HEK293 (cell line): ENCODE results near the gene PEX3.

Source experiments
- CTCF ChIA-PET: fragments of 350-600 bp; formaldehyde crosslinking; extraction: SDS; loops from one replicate; lab custom pipeline; 2021; ENCODE audit warnings: antibody characterized with exemption; lab: Yijun Ruan, JAX
- POLR2A ChIA-PET: fragments of 300-600 bp; formaldehyde crosslinking; extraction: SDS; loops from one replicate; lab custom pipeline; 2020; ENCODE audit warnings: antibody characterized with exemption, inconsistent platforms; lab: Yijun Ruan, JAX
- H3K27ac ChIP-seq: fragments of 200-500 bp; sonication (Bioruptor generic); 2 replicates; pipeline ENCODE4 v1.5.1; 2014; ENCODE audit warnings: low read depth, low read length, control low read depth, inconsistent platforms; ENCODE audit errors: extremely low read depth
- H3K36me3 ChIP-seq, 2 experiments: fragments of 200-500 bp in 1 of 2; sonication (Bioruptor generic) in 1 of 2; 1 replicate in 1 of 2; 2 replicates in 1 of 2; pipeline ENCODE4 v1.5.1; 2014 to 2017; ENCODE audit warnings: inconsistent platforms in 2 of 2, low read length in 2 of 2; ENCODE audit not compliant: control insufficient read depth in 2 of 2, insufficient read depth in 1 of 2
- H3K4me1 ChIP-seq: fragments of 200-500 bp; sonication (Bioruptor generic); 2 replicates; pipeline ENCODE4 v1.5.1; 2014; ENCODE audit warnings: mild to moderate bottlenecking, low read length, inconsistent platforms; ENCODE audit not compliant: control insufficient read depth, insufficient read depth
- H3K4me3 ChIP-seq: 2 replicates; pipeline ENCODE4 v1.5.1; 2011; ENCODE audit warnings: low read depth, mild to moderate bottlenecking, control low read depth, low read length, moderate library complexity
- H3K9me3 ChIP-seq: fragments of 200-500 bp; sonication (Bioruptor generic); 2 replicates; pipeline ENCODE4 v1.5.1; 2014; ENCODE audit warnings: low read depth, low read length, inconsistent platforms; ENCODE audit not compliant: control insufficient read depth, insufficient read depth
- GLIS2 ChIP-seq: fragments of 450-650 bp; formaldehyde crosslinking; IDR thresholded peaks from 2 replicates; pipeline ENCODE4 v1.5.1; 2016; ENCODE audit warnings: missing biosample characterization, missing genetic modification characterization
- HIC1 ChIP-seq: fragments of 450-650 bp; formaldehyde crosslinking; IDR thresholded peaks from 2 replicates; pipeline ENCODE4 v1.5.1; 2016; ENCODE audit warnings: missing biosample characterization, missing genetic modification characterization
- HOXA7 ChIP-seq: sonication (generic); formaldehyde crosslinking; IDR thresholded peaks from 2 replicates; pipeline ENCODE4 v1.8.1; 2022; ENCODE audit warnings: missing genetic modification reagents, borderline replicate concordance
- TRIM28 ChIP-seq: IDR thresholded peaks from 2 replicates; pipeline ENCODE4 v1.6.1; 2011; ENCODE audit warnings: low read length, control low read depth, borderline replicate concordance
- ZNF24 ChIP-seq: fragments of 450-650 bp; formaldehyde crosslinking; IDR thresholded peaks from 2 replicates; pipeline ENCODE4 v1.5.1; 2016; ENCODE audit warnings: missing biosample characterization, missing genetic modification characterization
- ZNF510 ChIP-seq: fragments of 450-650 bp; formaldehyde crosslinking; IDR thresholded peaks from 2 replicates; pipeline ENCODE4 v1.5.1; 2018; ENCODE audit warnings: mild to moderate bottlenecking, missing genetic modification characterization, missing biosample characterization; ENCODE audit not compliant: insufficient replicate concordance
- ZNF654 ChIP-seq: fragments of 450-650 bp; formaldehyde crosslinking; IDR thresholded peaks from 2 replicates; pipeline ENCODE4 v1.5.1; 2016; ENCODE audit warnings: low read depth, missing biosample characterization, missing genetic modification characterization
- ZNF660 ChIP-seq: fragments of 450-650 bp; IDR thresholded peaks from 2 replicates; pipeline ENCODE4 v1.5.1; 2018; ENCODE audit warnings: missing biosample characterization, mild to moderate bottlenecking, missing genetic modification characterization
- ZNF830 ChIP-seq: fragments of 450-650 bp; IDR thresholded peaks from 2 replicates; pipeline ENCODE4 v1.5.0; 2018; ENCODE audit warnings: missing biosample characterization, missing genetic modification characterization, low read depth, mild to moderate bottlenecking, moderate library complexity
- TF ChIP-seq, protein P1 (sequence below): fragments of 450-650 bp; formaldehyde crosslinking; IDR thresholded peaks from 2 replicates; pipeline ENCODE4 v1.5.1; 2016; ENCODE audit warnings: missing biosample characterization, missing genetic modification characterization
- TF ChIP-seq, protein P2 (sequence below): fragments of 450-650 bp; formaldehyde crosslinking; IDR thresholded peaks from 2 replicates; pipeline ENCODE4 v1.5.1; 2016; ENCODE audit warnings: missing biosample characterization, missing genetic modification characterization, borderline replicate concordance
- TF ChIP-seq, protein P3 (sequence below): fragments of 450-650 bp; formaldehyde crosslinking; IDR thresholded peaks from 2 replicates; pipeline ENCODE4 v1.5.1; 2016; ENCODE audit warnings: missing biosample characterization, missing genetic modification characterization

Gene PEX3

DNA sequence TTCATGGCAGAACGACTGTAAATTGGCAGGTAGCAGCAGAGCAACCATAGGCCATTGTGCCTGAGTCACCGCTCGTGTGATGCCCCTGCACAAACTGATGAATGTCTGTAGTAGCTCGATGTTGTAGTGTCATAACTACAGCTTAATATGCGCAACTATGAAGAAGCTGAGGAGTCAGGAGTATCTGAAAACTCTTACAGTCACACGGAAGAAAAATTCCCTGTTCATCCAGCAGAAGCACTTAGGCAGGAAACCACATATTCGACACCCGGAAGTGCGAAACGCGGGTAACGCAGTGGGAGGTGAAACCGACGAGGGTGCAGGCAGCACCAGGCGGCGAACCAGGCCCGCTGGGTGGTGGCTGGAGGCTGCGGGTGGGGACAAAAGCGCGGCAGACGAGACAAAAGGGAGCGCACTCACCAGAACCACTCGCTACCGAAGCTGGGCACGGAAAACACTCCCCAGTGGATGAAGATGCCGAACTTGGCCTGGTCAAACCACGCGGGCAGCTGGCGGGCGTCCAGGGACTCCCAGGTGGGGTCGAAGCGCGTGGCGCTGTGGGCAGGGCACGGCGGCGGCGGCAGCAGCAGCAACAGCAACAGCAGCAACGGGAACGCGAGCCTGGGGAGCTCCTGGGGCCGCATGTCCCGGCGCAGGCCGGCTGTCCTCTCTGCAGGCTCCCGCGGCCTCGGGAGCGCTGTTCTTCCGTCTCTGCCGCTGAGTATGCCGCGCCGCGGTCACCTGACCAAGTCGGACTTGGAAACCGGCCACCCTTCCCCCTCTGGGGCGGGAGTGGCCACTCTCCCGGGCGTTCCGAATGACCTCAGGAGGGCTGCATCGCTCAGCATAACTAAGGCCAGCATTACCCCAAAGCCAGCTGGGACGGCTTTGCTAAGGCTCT lies 60.6 kb downstream of the PEX3 start, which contains the start of gene FUCA2 (continued):
- TF ChIP-seq, protein P1, sequence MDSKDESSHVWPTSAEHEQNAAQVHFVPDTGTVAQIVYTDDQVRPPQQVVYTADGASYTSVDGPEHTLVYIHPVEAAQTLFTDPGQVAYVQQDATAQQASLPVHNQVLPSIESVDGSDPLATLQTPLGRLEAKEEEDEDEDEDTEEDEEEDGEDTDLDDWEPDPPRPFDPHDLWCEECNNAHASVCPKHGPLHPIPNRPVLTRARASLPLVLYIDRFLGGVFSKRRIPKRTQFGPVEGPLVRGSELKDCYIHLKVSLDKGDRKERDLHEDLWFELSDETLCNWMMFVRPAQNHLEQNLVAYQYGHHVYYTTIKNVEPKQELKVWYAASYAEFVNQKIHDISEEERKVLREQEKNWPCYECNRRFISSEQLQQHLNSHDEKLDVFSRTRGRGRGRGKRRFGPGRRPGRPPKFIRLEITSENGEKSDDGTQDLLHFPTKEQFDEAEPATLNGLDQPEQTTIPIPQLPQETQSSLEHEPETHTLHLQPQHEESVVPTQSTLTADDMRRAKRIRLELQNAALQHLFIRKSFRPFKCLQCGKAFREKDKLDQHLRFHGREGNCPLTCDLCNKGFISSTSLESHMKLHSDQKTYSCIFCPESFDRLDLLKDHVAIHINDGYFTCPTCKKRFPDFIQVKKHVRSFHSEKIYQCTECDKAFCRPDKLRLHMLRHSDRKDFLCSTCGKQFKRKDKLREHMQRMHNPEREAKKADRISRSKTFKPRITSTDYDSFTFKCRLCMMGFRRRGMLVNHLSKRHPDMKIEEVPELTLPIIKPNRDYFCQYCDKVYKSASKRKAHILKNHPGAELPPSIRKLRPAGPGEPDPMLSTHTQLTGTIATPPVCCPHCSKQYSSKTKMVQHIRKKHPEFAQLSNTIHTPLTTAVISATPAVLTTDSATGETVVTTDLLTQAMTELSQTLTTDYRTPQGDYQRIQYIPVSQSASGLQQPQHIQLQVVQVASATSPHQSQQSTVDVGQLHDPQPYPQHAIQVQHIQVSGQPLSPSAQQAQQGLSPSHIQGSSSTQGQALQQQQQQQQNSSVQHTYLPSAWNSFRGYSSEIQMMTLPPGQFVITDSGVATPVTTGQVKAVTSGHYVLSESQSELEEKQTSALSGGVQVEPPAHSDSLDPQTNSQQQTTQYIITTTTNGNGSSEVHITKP (tag by site-specific recombination), result peak; percentile 44; the same call in 1 of the 2 replicates
- TF ChIP-seq HOXA7, result no peak
- TF ChIP-seq ZNF510 (tag by site-specific recombination), result no peak

DNA sequence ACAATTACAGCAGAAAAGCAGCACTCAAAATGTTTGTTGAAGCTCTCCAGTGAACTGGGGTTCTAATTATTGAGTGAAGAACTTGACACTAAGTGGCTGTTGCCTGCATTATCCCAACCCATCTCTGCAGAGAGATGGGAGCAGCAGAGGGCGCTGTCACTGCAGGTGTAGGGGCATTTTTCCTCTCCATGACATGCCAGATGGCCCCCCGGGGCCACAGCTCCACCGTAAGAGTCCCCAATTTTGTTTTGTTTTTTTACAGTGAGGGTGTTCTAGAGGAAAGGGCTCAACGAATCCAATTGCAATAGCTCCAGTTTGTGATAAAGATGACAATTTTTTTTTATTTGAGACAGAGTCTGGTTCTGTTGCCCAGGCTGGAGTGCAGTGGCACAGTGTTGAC lies 62.8 kb downstream of the PEX3 start:
- CTCF ChIA-PET, result interaction anchor here (0.5 to 2.8 kb wide), 35 partner anchors 9 to 1124 kb away, joined by 3 to 15 read pairs (median 5); no protein-coding TSS in a partner anchor
- Histone ChIP-seq H3K4me1 (no peaks in the 10 kb centered on the region), H3K36me3 (peaks cover 0 to 8% of the 10 kb centered on the region in 2 experiments; a peak in 1 of 3 replicates), H3K27ac (no peak overlapping the region), H3K4me3 (no peak overlapping the region), H3K9me3 (no peaks in the 10 kb centered on the region)
- POLR2A ChIA-PET, result interaction anchor here (0.9 to 2.6 kb wide), 3 partner anchors 23 to 63 kb away, joined by 3 to 11 read pairs (median 3); partner anchors contain the start of genes ADAT2 and PEX3
- TF ChIP-seq TRIM28, result no peak
- TF ChIP-seq, protein P1 (tag by site-specific recombination), result peak; percentile 39
- no peak for TF ChIP-seq HIC1 (tag by site-specific recombination)
- TF ChIP-seq, protein P2, sequence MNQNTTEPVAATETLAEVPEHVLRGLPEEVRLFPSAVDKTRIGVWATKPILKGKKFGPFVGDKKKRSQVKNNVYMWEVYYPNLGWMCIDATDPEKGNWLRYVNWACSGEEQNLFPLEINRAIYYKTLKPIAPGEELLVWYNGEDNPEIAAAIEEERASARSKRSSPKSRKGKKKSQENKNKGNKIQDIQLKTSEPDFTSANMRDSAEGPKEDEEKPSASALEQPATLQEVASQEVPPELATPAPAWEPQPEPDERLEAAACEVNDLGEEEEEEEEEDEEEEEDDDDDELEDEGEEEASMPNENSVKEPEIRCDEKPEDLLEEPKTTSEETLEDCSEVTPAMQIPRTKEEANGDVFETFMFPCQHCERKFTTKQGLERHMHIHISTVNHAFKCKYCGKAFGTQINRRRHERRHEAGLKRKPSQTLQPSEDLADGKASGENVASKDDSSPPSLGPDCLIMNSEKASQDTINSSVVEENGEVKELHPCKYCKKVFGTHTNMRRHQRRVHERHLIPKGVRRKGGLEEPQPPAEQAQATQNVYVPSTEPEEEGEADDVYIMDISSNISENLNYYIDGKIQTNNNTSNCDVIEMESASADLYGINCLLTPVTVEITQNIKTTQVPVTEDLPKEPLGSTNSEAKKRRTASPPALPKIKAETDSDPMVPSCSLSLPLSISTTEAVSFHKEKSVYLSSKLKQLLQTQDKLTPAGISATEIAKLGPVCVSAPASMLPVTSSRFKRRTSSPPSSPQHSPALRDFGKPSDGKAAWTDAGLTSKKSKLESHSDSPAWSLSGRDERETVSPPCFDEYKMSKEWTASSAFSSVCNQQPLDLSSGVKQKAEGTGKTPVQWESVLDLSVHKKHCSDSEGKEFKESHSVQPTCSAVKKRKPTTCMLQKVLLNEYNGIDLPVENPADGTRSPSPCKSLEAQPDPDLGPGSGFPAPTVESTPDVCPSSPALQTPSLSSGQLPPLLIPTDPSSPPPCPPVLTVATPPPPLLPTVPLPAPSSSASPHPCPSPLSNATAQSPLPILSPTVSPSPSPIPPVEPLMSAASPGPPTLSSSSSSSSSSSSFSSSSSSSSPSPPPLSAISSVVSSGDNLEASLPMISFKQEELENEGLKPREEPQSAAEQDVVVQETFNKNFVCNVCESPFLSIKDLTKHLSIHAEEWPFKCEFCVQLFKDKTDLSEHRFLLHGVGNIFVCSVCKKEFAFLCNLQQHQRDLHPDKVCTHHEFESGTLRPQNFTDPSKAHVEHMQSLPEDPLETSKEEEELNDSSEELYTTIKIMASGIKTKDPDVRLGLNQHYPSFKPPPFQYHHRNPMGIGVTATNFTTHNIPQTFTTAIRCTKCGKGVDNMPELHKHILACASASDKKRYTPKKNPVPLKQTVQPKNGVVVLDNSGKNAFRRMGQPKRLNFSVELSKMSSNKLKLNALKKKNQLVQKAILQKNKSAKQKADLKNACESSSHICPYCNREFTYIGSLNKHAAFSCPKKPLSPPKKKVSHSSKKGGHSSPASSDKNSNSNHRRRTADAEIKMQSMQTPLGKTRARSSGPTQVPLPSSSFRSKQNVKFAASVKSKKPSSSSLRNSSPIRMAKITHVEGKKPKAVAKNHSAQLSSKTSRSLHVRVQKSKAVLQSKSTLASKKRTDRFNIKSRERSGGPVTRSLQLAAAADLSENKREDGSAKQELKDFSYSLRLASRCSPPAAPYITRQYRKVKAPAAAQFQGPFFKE (tag by site-specific recombination), result no peak
- TF ChIP-seq ZNF660, result peak; percentile 46; the same call in 1 of the 2 replicates
- peak; percentile 76 for TF ChIP-seq ZNF654 (tag by site-specific recombination)
- TF ChIP-seq GLIS2 (tag by site-specific recombination), result 0 out of 2 replicates have a peak, but pooled peaks have one; percentile 19
- TF ChIP-seq ZNF830 (tag by site-specific recombination), result no peak
- 0 out of 2 replicates have a peak, but pooled peaks have one; percentile 29 for TF ChIP-seq ZNF24 (tag by site-specific recombination)
- TF ChIP-seq, protein P3, sequence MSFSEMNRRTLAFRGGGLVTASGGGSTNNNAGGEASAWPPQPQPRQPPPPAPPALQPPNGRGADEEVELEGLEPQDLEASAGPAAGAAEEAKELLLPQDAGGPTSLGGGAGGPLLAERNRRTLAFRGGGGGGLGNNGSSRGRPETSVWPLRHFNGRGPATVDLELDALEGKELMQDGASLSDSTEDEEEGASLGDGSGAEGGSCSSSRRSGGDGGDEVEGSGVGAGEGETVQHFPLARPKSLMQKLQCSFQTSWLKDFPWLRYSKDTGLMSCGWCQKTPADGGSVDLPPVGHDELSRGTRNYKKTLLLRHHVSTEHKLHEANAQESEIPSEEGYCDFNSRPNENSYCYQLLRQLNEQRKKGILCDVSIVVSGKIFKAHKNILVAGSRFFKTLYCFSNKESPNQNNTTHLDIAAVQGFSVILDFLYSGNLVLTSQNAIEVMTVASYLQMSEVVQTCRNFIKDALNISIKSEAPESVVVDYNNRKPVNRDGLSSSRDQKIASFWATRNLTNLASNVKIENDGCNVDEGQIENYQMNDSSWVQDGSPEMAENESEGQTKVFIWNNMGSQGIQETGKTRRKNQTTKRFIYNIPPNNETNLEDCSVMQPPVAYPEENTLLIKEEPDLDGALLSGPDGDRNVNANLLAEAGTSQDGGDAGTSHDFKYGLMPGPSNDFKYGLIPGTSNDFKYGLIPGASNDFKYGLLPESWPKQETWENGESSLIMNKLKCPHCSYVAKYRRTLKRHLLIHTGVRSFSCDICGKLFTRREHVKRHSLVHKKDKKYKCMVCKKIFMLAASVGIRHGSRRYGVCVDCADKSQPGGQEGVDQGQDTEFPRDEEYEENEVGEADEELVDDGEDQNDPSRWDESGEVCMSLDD (tag by site-specific recombination), result 0 out of 2 replicates have a peak, but pooled peaks have one; percentile 41
